PC-9 (cell line): ENCODE data around the gene MOGAT1.

Experiments
- EZH2 ChIP-seq: fragments of 200-600 bp; sonication (generic); IDR thresholded peaks from 2 replicates; pipeline ENCODE4 v1.8.0; 2017; ENCODE audit warnings: antibody characterized with exemption, low read depth
- TF ChIP-seq, protein P1 (sequence below): fragments of 200-600 bp; sonication (generic); conservative IDR thresholded peaks from 2 replicates; pipeline ENCODE4 v1.6.1; 2017; ENCODE audit warnings: mixed run types, antibody characterized with exemption, mild to moderate bottlenecking, moderate library complexity

DNA sequence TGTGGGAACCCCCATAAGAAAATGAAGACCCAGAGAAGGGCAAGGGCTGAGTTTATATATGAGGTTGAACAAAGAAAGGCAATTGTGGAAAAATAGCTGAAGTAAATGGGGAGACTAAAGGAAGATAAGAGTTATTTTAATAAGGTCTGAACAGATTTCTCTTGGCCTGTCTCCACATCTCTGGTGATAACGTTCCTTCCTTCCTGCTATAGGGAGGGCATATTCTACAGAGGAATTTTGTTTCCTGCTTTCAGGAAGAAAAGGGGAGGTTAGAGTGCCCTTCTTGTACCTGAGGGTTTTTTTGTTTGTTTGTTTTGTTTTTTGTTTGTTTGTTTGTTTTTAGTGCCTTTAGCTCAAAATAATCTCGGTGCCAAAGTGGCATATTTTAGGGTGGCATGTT is 31.6 kb downstream of the MOGAT1 start:
- TF ChIP-seq, protein P1, sequence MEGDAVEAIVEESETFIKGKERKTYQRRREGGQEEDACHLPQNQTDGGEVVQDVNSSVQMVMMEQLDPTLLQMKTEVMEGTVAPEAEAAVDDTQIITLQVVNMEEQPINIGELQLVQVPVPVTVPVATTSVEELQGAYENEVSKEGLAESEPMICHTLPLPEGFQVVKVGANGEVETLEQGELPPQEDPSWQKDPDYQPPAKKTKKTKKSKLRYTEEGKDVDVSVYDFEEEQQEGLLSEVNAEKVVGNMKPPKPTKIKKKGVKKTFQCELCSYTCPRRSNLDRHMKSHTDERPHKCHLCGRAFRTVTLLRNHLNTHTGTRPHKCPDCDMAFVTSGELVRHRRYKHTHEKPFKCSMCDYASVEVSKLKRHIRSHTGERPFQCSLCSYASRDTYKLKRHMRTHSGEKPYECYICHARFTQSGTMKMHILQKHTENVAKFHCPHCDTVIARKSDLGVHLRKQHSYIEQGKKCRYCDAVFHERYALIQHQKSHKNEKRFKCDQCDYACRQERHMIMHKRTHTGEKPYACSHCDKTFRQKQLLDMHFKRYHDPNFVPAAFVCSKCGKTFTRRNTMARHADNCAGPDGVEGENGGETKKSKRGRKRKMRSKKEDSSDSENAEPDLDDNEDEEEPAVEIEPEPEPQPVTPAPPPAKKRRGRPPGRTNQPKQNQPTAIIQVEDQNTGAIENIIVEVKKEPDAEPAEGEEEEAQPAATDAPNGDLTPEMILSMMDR: no peak
- TF ChIP-seq EZH2: no peak
